Testis (tissue), 3 donors: ENCODE measurements around the gene WFIKKN1. TPM values are rescaled to one million over a fixed set of nuclear protein-coding genes. Genes with fewer than 3 reads are reported as not detected.
A peak's percentile ranks its signal among the peaks of the same experiment; 100 is the strongest.

ENCODE experiments used
- DNase-seq: peaks from one replicate; pipeline ENCODE4 v3.0.0-alpha.2; 2019
- H3K27ac ChIP-seq, 2 donors: fragments of 200-600 bp; sonication (generic); one replicate each; pipeline ENCODE4 v1.5.1; 2019
- H3K27me3 ChIP-seq: fragments of 200-600 bp; sonication (generic); one replicate; pipeline ENCODE4 v1.5.1; 2019
- H3K36me3 ChIP-seq: fragments of 200-600 bp; sonication (generic); one replicate; pipeline ENCODE4 v1.5.1; 2017; ENCODE audit warnings: low read depth; ENCODE audit errors: missing control alignments
- H3K4me1 ChIP-seq: fragments of 200-600 bp; sonication (generic); one replicate; pipeline ENCODE4 v1.5.1; 2019
- H3K4me3 ChIP-seq, 2 donors: fragments of 200-600 bp; sonication (generic); one replicate each; pipeline ENCODE4 v1.5.1; 2017 to 2019
- H3K9me3 ChIP-seq: fragments of 200-600 bp; sonication (generic); one replicate; pipeline ENCODE4 v1.5.1; 2017
- CTCF ChIP-seq, 3 experiments: fragments of 450-650 bp in 2 of 3; fragments of 200-600 bp in 1 of 3; sonication (generic) in 1 of 3; IDR thresholded peaks; one replicate each; pipeline ENCODE4 v1.5.1; 2016 to 2019; ENCODE audit warnings: antibody characterized with exemption in 3 of 3, mild to moderate bottlenecking in 2 of 3, moderate library complexity in 1 of 3
- POLR2A ChIP-seq: fragments of 450-650 bp; IDR thresholded peaks from one replicate; pipeline ENCODE4 v1.6.1; 2017; ENCODE audit warnings: antibody characterized with exemption, mild to moderate bottlenecking, moderate library complexity
- WGBS, 2 donors: methylation state at CpG; one replicate each; pipeline ENCODE4 v1.1.5; 2018; 5-methylcytosine and 5-hydroxymethylcytosine counted together
- intact Hi-C: fragments of 100-400 bp; cut with DNase I; formaldehyde crosslinking; loops from one replicate; pipeline ENCODE4 v1.15.1; 2023; ENCODE audit warnings: low total_unique reads
- polyA plus RNA-seq: library from polyadenylated mRNA; stranded (reverse); fragments of 350-450 nt; fragmentation: Illumina TruSeq; extraction: RNeasy Lipid Tissue Mini Kit (QIAGEN cat#74804); gene quantifications from one replicate; pipeline ENCODE4 v1.2.3, GENCODE V29; 2014; ENCODE audit warnings: low read depth, low replicate concordance; ENCODE audit not compliant: insufficient read depth
- total RNA-seq, 2 donors: library from RNA; depleted of rRNA; stranded (reverse); fragments of >200 nt; gene quantifications; one replicate each; pipeline ENCODE4 v1.2.3, GENCODE V29; 2016

WFIKKN1 gene
- total and polyA plus RNA-seq, 3 donors from 2014 or later: 1.1 to 10.5 (median 3.5) TPM

GRCh38 chr16:629185-629832 lies 1.5 kb upstream of the WFIKKN1 start:
- DNase-seq: no peak
- 60 to 80% methylated on average over 13 to 29 of the region's 29 CpGs for WGBS, 2 donors
- Histone ChIP-seq H3K9me3 (no peaks in the 10 kb centered on the region), H3K27ac (no peak overlapping the region), H3K27me3 (no peaks in the 10 kb centered on the region), H3K4me1 (peaks cover 20% of the 10 kb centered on the region), H3K36me3 (no peaks in the 10 kb centered on the region), H3K4me3 (no peak overlapping the region)
- intact Hi-C loops: no loop called here
- TF ChIP-seq POLR2A: no peak
- TF ChIP-seq CTCF (IDR thresholded peaks at IDR 0.05): no peak

GRCh38 chr16:629833-630248 lies 944 bp upstream of the WFIKKN1 start:
- no peaks in the 10 kb centered on the region for H3K9me3 ChIP-seq
- 37 to 66% methylated on average over 7 to 10 of the region's 11 CpGs for WGBS, 2 donors
- H3K4me1 ChIP-seq: peaks cover 20% of the 10 kb centered on the region
- H3K27ac ChIP-seq: no peak overlapping the region
- no peaks in the 10 kb centered on the region for H3K27me3 ChIP-seq
- DNase-seq: no peak
- intact Hi-C loops: loop anchor here (10.0 kb wide), 1 partner anchor 45 kb away; no protein-coding TSS in a partner anchor
- no peak overlapping the region for H3K4me3 ChIP-seq
- no peak for TF ChIP-seq CTCF (IDR thresholded peaks at IDR 0.05)
- no peak for TF ChIP-seq POLR2A
- H3K36me3 ChIP-seq: no peaks in the 10 kb centered on the region

- intact Hi-C loops: loop anchor here (10.0 kb wide), 1 partner anchor 46 kb away; no protein-coding TSS in a partner anchor
- Histone ChIP-seq H3K36me3 (no peaks in the 10 kb centered on the region), H3K9me3 (no peaks in the 10 kb centered on the region), H3K4me3 (no peak overlapping the region), H3K27ac (no peak overlapping the region), H3K27me3 (no peaks in the 10 kb centered on the region), H3K4me1 (peaks cover 21% of the 10 kb centered on the region)
- TF ChIP-seq POLR2A (no peak), CTCF (IDR thresholded peaks at IDR 0.05) (no peak)
- WGBS, 2 donors: 55% methylated on average over 28 of the region's 29 CpGs; no CpG with 5 or more reads in 1 of the 2 donors
- peak; percentile 52 for DNase-seq
These were observed 453 bp upstream of the WFIKKN1 start for GRCh38 chr16:630249-630814.

- H3K4me3 ChIP-seq: no peak overlapping the region
- WGBS, 2 donors: 63 to 67% methylated on average over 9 of the region's 9 CpGs
- H3K27ac ChIP-seq: no peak overlapping the region
- intact Hi-C loops: loop anchor here (10.0 kb wide), 1 partner anchor 47 kb away; no protein-coding TSS in a partner anchor
- TF ChIP-seq CTCF (IDR thresholded peaks at IDR 0.05) (no peak), POLR2A (no peak)
- H3K9me3 ChIP-seq: no peaks in the 10 kb centered on the region
- no peak for DNase-seq
- H3K36me3 ChIP-seq: no peaks in the 10 kb centered on the region
- no peaks in the 10 kb centered on the region for H3K27me3 ChIP-seq
- H3K4me1 ChIP-seq: peaks cover 27% of the 10 kb centered on the region
These were observed 1.1 kb downstream of the WFIKKN1 start for GRCh38 chr16:631808-632358.
